PC-3 (cell line): Measurements from ENCODE around the gene DIAPH3. TPM values are rescaled to one million over a fixed set of nuclear protein-coding genes. Genes with fewer than 3 reads are reported as not detected.

ENCODE experiments used
- ATAC-seq: fragments of 200-7000 bp; cut with Tn5 transposase; 2 replicates; pipeline ENCODE4 v1.9.1; 2020; ENCODE audit warnings: mild to moderate bottlenecking, moderate library complexity
- BruUV-seq: library from RNA; stranded (reverse); fragments of 400-500 nt; replicated peaks from 2 replicates; lab custom pipeline; 2021; lab: Mats Ljungman, UMichigan
- CTCF ChIA-PET: fragments of 300-600 bp; sonication (Branson Sonifier 250); formaldehyde crosslinking; loops from one replicate; lab custom pipeline; 2022; ENCODE audit warnings: antibody characterized with exemption; lab: Charles Lee
- POLR2A ChIA-PET: fragments of 300-600 bp; sonication (Branson Sonifier 250); formaldehyde crosslinking; loops from one replicate; lab custom pipeline; 2022; ENCODE audit warnings: antibody characterized with exemption; ENCODE audit not compliant: unreplicated experiment; lab: Charles Lee
- DNase-seq: peaks from one replicate; pipeline ENCODE4 v3.0.0-alpha.2; 2015
- H2AFZ ChIP-seq: fragments of 300-600 bp; sonication (generic); 2 replicates; pipeline ENCODE4 v1.6.0; 2016; ENCODE audit warnings: antibody characterized with exemption, low read length
- H3F3A ChIP-seq: fragments of 300-600 bp; sonication (generic); one replicate; pipeline ENCODE4 v1.6.0; 2017; ENCODE audit warnings: antibody characterized with exemption, low read length, control low read depth, mild to moderate bottlenecking; ENCODE audit not compliant: unreplicated experiment
- H3K27ac ChIP-seq: fragments of 300-600 bp; sonication (generic); 2 replicates; pipeline ENCODE4 v1.5.1; 2016; ENCODE audit warnings: mild to moderate bottlenecking, low read length
- H3K27me3 ChIP-seq: fragments of 300-600 bp; sonication (generic); 2 replicates; pipeline ENCODE4 v1.6.1; 2016; ENCODE audit warnings: low read length, mixed read lengths
- H3K36me3 ChIP-seq: fragments of 300-600 bp; sonication (generic); 2 replicates; pipeline ENCODE4 v1.6.1; 2016; ENCODE audit warnings: low read depth, mixed run types, low read length, mixed read lengths
- H3K4me1 ChIP-seq: fragments of 300-600 bp; sonication (generic); 2 replicates; pipeline ENCODE4 v1.5.1; 2016; ENCODE audit warnings: low read length; ENCODE audit not compliant: insufficient read depth
- H3K4me2 ChIP-seq: fragments of 300-600 bp; sonication (generic); 2 replicates; pipeline ENCODE4 v1.6.0; 2016; ENCODE audit warnings: low read length
- H3K4me3 ChIP-seq: fragments of 300-600 bp; sonication (generic); 2 replicates; pipeline ENCODE4 v1.5.1; 2016; ENCODE audit warnings: mild to moderate bottlenecking, low read length, mixed read lengths
- H3K79me2 ChIP-seq: fragments of 300-600 bp; sonication (generic); 2 replicates; pipeline ENCODE4 v1.6.1; 2017; ENCODE audit warnings: low read length, mixed read lengths
- H3K9ac ChIP-seq: fragments of 300-600 bp; sonication (generic); 2 replicates; pipeline ENCODE4 v1.6.0; 2016; ENCODE audit warnings: mild to moderate bottlenecking, low read length
- H3K9me2 ChIP-seq: fragments of 300-600 bp; sonication (generic); replicated peaks from 2 replicates; pipeline ENCODE4 v1.6.1; 2016; ENCODE audit warnings: mixed run types, low read length, mixed read lengths
- H3K9me3 ChIP-seq: fragments of 300-600 bp; sonication (generic); 2 replicates; pipeline ENCODE4 v1.6.1; 2016; ENCODE audit warnings: low read length, mixed read lengths
- H4K20me1 ChIP-seq: fragments of 300-600 bp; sonication (generic); 2 replicates; pipeline ENCODE4 v1.6.1; 2016; ENCODE audit warnings: low read length, mixed read lengths
- EZH2 ChIP-seq: fragments of 300-600 bp; sonication (generic); IDR thresholded peaks from one replicate; pipeline ENCODE4 v1.6.1; 2017; ENCODE audit warnings: antibody characterized with exemption, mild to moderate bottlenecking, low read length; ENCODE audit not compliant: unreplicated experiment
- EZH2phosphoT487 ChIP-seq: fragments of 300-600 bp; sonication (generic); IDR thresholded peaks from 2 replicates; pipeline ENCODE4 v1.6.1; 2018; ENCODE audit warnings: mild to moderate bottlenecking, antibody characterized with exemption, low read length, borderline replicate concordance
- intact Hi-C: fragments of 100-400 bp; cut with micrococcal nuclease; formaldehyde crosslinking; loops from 2 replicates; pipeline ENCODE4 v1.9.0; 2023
- total RNA-seq: library from RNA; depleted of rRNA; stranded (reverse); fragments of >200 nt; gene quantifications from 2 replicates; pipeline ENCODE4 v1.2.3, GENCODE V29; 2014
- TF ChIP-seq, protein P1 (sequence below): fragments of 300-600 bp; sonication (generic); conservative IDR thresholded peaks from 2 replicates; pipeline ENCODE4 v1.5.1; 2017; ENCODE audit warnings: antibody characterized with exemption, low read depth, mild to moderate bottlenecking, low read length

The DIAPH3 gene
- total RNA-seq, 1 experiment from 2014 or later: 7.6 TPM

DNA sequence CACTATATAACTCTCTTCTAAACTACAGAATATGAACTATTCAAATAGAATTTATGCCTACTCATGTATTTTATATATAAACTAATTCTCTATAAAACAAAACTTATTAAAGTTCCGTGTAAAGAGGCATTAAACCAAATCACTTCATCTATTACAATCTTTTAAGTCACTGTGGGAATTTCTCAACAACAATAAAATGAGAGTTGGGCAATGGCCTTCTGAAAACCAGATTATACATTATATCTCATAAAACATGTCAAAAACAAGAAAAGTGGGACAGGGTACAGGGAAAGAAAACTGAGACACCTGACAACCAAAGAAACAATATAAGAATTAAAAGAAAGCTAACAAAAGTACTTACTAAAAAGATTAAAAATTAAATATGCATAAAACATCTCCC, 145.2 kb downstream of the DIAPH3 start:
- no peak for DNase-seq
- no peak overlapping the region for H3K4me3 ChIP-seq
- no peak overlapping the region for H3K9ac ChIP-seq
- intact Hi-C loops: no loop called here
- H3K4me2 ChIP-seq: no peak overlapping the region
- no TSS peak for BruUV-seq
- no peaks in the 10 kb centered on the region for H3K27me3 ChIP-seq
- H3K27ac ChIP-seq: no peak overlapping the region
- TF ChIP-seq EZH2phosphoT487: no peak
- no peak for TF ChIP-seq EZH2
- TF ChIP-seq, protein P1, sequence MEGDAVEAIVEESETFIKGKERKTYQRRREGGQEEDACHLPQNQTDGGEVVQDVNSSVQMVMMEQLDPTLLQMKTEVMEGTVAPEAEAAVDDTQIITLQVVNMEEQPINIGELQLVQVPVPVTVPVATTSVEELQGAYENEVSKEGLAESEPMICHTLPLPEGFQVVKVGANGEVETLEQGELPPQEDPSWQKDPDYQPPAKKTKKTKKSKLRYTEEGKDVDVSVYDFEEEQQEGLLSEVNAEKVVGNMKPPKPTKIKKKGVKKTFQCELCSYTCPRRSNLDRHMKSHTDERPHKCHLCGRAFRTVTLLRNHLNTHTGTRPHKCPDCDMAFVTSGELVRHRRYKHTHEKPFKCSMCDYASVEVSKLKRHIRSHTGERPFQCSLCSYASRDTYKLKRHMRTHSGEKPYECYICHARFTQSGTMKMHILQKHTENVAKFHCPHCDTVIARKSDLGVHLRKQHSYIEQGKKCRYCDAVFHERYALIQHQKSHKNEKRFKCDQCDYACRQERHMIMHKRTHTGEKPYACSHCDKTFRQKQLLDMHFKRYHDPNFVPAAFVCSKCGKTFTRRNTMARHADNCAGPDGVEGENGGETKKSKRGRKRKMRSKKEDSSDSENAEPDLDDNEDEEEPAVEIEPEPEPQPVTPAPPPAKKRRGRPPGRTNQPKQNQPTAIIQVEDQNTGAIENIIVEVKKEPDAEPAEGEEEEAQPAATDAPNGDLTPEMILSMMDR: no peak
- no peak overlapping the region for H2AFZ ChIP-seq
- H4K20me1 ChIP-seq: no peaks in the 10 kb centered on the region
- no peaks in the 10 kb centered on the region for H3F3A ChIP-seq
- no peaks in the 10 kb centered on the region for H3K36me3 ChIP-seq
- ChIA-PET POLR2A (no interaction called here), CTCF (no interaction called here)
- H3K79me2 ChIP-seq: no peaks in the 10 kb centered on the region
- H3K4me1 ChIP-seq: no peaks in the 10 kb centered on the region
- no peaks in the 10 kb centered on the region for H3K9me3 ChIP-seq
- ATAC-seq: no peak
- H3K9me2 ChIP-seq: no peaks in the 10 kb centered on the region

DNA sequence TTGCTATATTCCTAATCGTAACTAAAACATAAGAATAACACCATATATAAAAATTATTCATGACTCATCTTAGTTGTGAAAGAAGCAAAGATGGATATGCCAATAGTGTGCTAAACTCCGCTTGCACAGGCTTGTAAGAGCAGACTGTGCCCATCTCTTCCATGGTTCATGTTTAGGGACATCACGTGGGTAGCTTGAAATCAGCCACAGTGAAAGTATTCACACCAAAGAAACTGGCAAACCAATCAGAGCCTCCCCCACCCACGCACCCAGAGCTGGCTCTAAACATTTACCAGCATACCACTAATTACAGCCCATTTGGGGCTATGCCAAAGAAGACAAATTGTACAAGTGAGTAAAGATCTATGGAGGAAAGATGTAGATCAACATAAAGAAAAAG, 147.5 kb downstream of the DIAPH3 start:
- ChIA-PET POLR2A (no interaction called here), CTCF (no interaction called here)
- no peak for DNase-seq
- no peaks in the 10 kb centered on the region for H3K36me3 ChIP-seq
- intact Hi-C loops: no loop called here
- H3F3A ChIP-seq: no peaks in the 10 kb centered on the region
- H3K4me1 ChIP-seq: peaks cover 7% of the 10 kb centered on the region; the same call in 1 of the 2 replicates
- no peak overlapping the region for H3K9ac ChIP-seq
- no peak overlapping the region for H2AFZ ChIP-seq
- H3K27ac ChIP-seq: no peak overlapping the region
- no peaks in the 10 kb centered on the region for H3K9me2 ChIP-seq
- no peak for ATAC-seq
- no peak overlapping the region for H3K4me3 ChIP-seq
- no peak overlapping the region for H3K4me2 ChIP-seq
- no peaks in the 10 kb centered on the region for H4K20me1 ChIP-seq
- BruUV-seq: no TSS peak
- TF ChIP-seq, protein P1: no peak
- TF ChIP-seq EZH2 (no peak), EZH2phosphoT487 (no peak)
- H3K79me2 ChIP-seq: no peaks in the 10 kb centered on the region
- H3K27me3 ChIP-seq: no peaks in the 10 kb centered on the region
- no peaks in the 10 kb centered on the region for H3K9me3 ChIP-seq

DNA sequence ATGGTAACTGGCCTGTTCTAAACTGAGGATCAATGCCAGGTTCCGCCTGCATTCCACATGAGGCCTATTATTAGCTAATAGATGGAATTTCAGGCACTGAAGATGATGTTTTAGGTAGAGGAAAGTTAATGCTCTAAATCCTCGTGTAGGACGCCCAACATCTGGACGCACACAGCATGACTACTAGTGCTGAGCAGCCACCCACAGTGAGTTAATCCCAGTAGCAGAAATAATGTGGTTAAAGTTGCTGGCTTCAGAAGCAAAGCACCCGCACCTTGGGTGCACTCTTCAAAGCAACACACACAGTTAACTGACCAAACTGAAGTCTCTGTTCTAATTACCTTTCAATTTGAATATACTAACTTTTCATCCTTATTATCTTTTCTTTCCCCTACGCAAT, 150.6 kb downstream of the DIAPH3 start:
- POLR2A ChIA-PET: no interaction called here
- no peaks in the 10 kb centered on the region for H3F3A ChIP-seq
- no peak overlapping the region for H3K4me2 ChIP-seq
- H3K9me2 ChIP-seq: no peaks in the 10 kb centered on the region
- H3K9ac ChIP-seq: no peak overlapping the region
- no peak overlapping the region for H2AFZ ChIP-seq
- TF ChIP-seq, protein P1: no peak
- TF ChIP-seq EZH2: no peak
- TF ChIP-seq EZH2phosphoT487: no peak
- no peak for ATAC-seq
- H3K27ac ChIP-seq: no peak overlapping the region
- H3K36me3 ChIP-seq: no peaks in the 10 kb centered on the region
- H3K27me3 ChIP-seq: no peaks in the 10 kb centered on the region
- H4K20me1 ChIP-seq: no peaks in the 10 kb centered on the region
- no TSS peak for BruUV-seq
- peaks cover 7% of the 10 kb centered on the region; the same call in 1 of the 2 replicates for H3K4me1 ChIP-seq
- DNase-seq: no peak
- CTCF ChIA-PET: no interaction called here
- no peaks in the 10 kb centered on the region for H3K9me3 ChIP-seq
- no peak overlapping the region for H3K4me3 ChIP-seq
- intact Hi-C loops: no loop called here
- no peaks in the 10 kb centered on the region for H3K79me2 ChIP-seq
